K562 (cell line): ENCODE data around the gene NOD1. TPM values are rescaled to one million over a fixed set of nuclear protein-coding genes. Genes with fewer than 3 reads are reported as not detected.

Experiments
- CHCHD3 ChIP-seq: fragments of 250-450 bp; sonication (Bioruptor Pico); IDR thresholded peaks from 2 replicates; pipeline ENCODE4 v2.1.2; 2022; ENCODE audit warnings: mild to moderate bottlenecking
- GABPB1 ChIP-seq: sonication (generic); formaldehyde crosslinking; IDR thresholded peaks from 2 replicates; pipeline ENCODE4 v1.8.0; 2022; ENCODE audit warnings: mild to moderate bottlenecking, missing genetic modification reagents
- GATAD2A ChIP-seq: fragments of 450-650 bp; IDR thresholded peaks from 2 replicates; pipeline ENCODE4 v1.6.1; 2017
- IRF2 ChIP-seq: sonication (generic); formaldehyde crosslinking; IDR thresholded peaks from 2 replicates; pipeline ENCODE4 v1.8.1; 2022; ENCODE audit warnings: mild to moderate bottlenecking, missing genetic modification reagents
- KDM1A ChIP-seq, 2 experiments: fragments of 450-650 bp; IDR thresholded peaks; 2 replicates each; pipeline ENCODE4 v1.6.1; 2016; ENCODE audit warnings: mild to moderate bottlenecking in 2 of 2
- MNT ChIP-seq, 2 experiments: fragments of 450-650 bp; conservative IDR thresholded peaks; 2 replicates each; pipeline ENCODE4 v1.6.1; 2017; ENCODE audit warnings: mild to moderate bottlenecking in 2 of 2, moderate library complexity in 2 of 2
- NFRKB ChIP-seq: fragments of 450-650 bp; IDR thresholded peaks from 2 replicates; pipeline ENCODE4 v1.6.1; 2016; ENCODE audit warnings: low read depth
- PURB ChIP-seq: sonication (generic); formaldehyde crosslinking; IDR thresholded peaks from 2 replicates; pipeline ENCODE4 v1.9.0; 2021; ENCODE audit warnings: low read depth, mild to moderate bottlenecking, missing genetic modification reagents
- SFPQ ChIP-seq: fragments of 200-400 bp; formaldehyde crosslinking; IDR thresholded peaks from 2 replicates; pipeline ENCODE4 v1.6.1; 2017; ENCODE audit warnings: mild to moderate bottlenecking, low read depth, low read length, moderate library complexity
- STAT5B ChIP-seq: fragments of 250-450 bp; sonication (Bioruptor Pico); IDR thresholded peaks from 2 replicates; pipeline ENCODE4 v1.8.0; 2021; ENCODE audit warnings: mild to moderate bottlenecking, inconsistent platforms
- TRIM28 ChIP-seq: fragments of 450-650 bp; IDR thresholded peaks from 2 replicates; pipeline ENCODE4 v1.6.1; 2017
- ZBTB9 ChIP-seq: fragments of 450-650 bp; formaldehyde crosslinking; IDR thresholded peaks from 2 replicates; pipeline ENCODE4 v1.4.0; 2020; ENCODE audit warnings: mild to moderate bottlenecking, moderate library complexity
- ZKSCAN8 ChIP-seq: fragments of 200-800 bp; sonication (Bioruptor generic); IDR thresholded peaks from 2 replicates; pipeline ENCODE4 v1.6.1; 2016; ENCODE audit warnings: missing genetic modification characterization, missing compliant biosample characterization
- ZNF174 ChIP-seq: fragments of 250-450 bp; sonication (Bioruptor Pico); IDR thresholded peaks from 2 replicates; pipeline ENCODE4 v1.4.0; 2020; ENCODE audit warnings: mild to moderate bottlenecking
- ZNF197 ChIP-seq: fragments of 200-800 bp; sonication (Bioruptor generic); IDR thresholded peaks from 2 replicates; pipeline ENCODE4 v1.6.1; 2016; ENCODE audit warnings: low read depth, missing genetic modification characterization, missing compliant biosample characterization
- ZNF311 ChIP-seq: fragments of 250-450 bp; sonication (Bioruptor Pico); IDR thresholded peaks from 2 replicates; pipeline ENCODE4 v1.4.0; 2020; ENCODE audit warnings: mild to moderate bottlenecking, moderate library complexity
- ZNF717 ChIP-seq: fragments of 250-450 bp; sonication (Bioruptor Pico); IDR thresholded peaks from 2 replicates; pipeline ENCODE4 v1.5.0; 2021
- ZZZ3 ChIP-seq: fragments of 450-650 bp; IDR thresholded peaks from 2 replicates; pipeline ENCODE4 v1.6.1; 2016; ENCODE audit warnings: antibody characterized with exemption, mild to moderate bottlenecking, moderate library complexity
- polyA plus RNA-seq, 8 experiments: library from polyadenylated mRNA; depleted of rRNA in 4 of 8; stranded (reverse) in 5 of 8; unstranded in 3 of 8; fragments of >200 nt; fragmentation: Nextera tagmentation in 2 of 8; fragmentation: Illumina TruSeq in 1 of 8; extraction: Ambion mirVana in 2 of 8; extraction: Trizol in 1 of 8; gene quantifications; 2 replicates each; pipeline versions ENCODE4 v1.2.1 to v1.2.3, GENCODE V29; 2011 to 2014; ENCODE audit warnings: inconsistent platforms in 1 of 8, missing spikeins in 1 of 8
- total RNA-seq, 7 experiments: library from RNA; depleted of rRNA in 6 of 7; stranded (reverse); fragments of >200 nt in 6 of 7; fragmentation: Illumina TruSeq in 2 of 7; extraction: Trizol in 2 of 7; gene quantifications; 2 replicates each; pipeline versions ENCODE4 v1.2.1 to v1.2.3, GENCODE V29; 2011 to 2021; ENCODE audit warnings: low replicate concordance in 1 of 7
- TF ChIP-seq, protein P1 (sequence below): fragments of 250-450 bp; sonication (Bioruptor Pico); IDR thresholded peaks from 2 replicates; pipeline ENCODE4 v1.9.0; 2021; ENCODE audit warnings: mild to moderate bottlenecking, inconsistent platforms
- TF ChIP-seq, protein P2 (sequence below): fragments of 250-450 bp; sonication (Bioruptor Pico); IDR thresholded peaks from 2 replicates; pipeline ENCODE4 v1.4.0; 2020; ENCODE audit warnings: borderline replicate concordance

The NOD1 gene
- total and polyA plus RNA-seq, 9 of the 15 experiments (the other 6 are each of a cell fraction or from before 2014, with no cell fraction given): 0.34 to 7.1 (median 4.7) TPM

DNA sequence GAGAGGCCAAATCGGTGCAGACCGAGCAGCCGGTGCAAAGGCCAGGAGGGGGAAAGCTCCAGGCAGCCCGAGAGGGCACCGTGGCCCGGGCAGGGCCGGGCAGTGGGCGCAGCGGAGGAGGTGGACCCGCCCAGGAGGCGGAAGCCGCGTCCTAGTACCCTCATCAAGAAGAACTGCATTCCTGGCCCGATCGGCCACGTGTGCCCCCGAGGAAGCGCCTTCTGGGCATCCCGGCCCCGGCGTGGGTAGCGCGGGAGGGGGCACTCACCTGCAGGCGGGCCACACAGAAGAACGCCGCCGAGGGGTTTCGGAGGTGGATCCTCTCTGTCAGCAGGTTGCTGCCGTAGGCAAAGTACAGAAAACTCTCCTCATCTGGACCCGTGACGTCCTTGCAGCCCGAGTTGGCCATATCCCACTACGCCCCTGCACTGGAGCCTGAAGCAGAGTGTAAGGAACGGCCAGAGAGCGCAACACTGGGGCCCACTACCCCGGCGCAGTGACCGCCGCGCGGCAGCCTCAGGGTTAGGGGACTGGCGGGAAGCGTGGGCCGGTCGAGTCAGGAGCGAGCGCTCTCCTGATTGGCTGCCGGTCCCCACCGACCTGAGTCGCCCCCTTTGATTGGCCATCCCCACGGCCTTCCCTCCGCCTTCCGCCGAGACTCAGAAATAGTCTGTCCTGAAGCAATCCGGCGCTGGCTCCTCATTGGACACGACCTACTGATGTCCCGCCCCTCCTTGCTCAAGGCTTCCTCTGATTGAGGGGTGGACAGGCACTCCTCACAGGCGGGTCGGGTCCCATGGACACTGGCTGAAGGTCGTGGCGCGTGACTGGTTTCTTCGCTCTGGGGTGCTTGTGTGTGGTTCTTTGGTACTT, 26.0 kb upstream of the NOD1 start, which contains the start of gene GGCT (continued):
- TF ChIP-seq GATAD2A (no peak), MNT (conservative IDR thresholded peaks at IDR 0.05) (peak; percentile 67 to 90), ZNF717 (CRISPR knock-in tag) (no peak), GABPB1 (CRISPR knock-in tag) (peak; percentile 86), ZNF311 (CRISPR knock-in tag) (no peak), SFPQ (no peak), PURB (CRISPR knock-in tag) (no peak), ZBTB9 (no peak), ZNF197 (CRISPR knock-in tag) (no peak), IRF2 (no peak), CHCHD3 (CRISPR knock-in tag) (no peak), ZKSCAN8 (CRISPR knock-in tag) (peak; percentile 55; the same call in 1 of the 2 replicates), STAT5B (CRISPR knock-in tag) (no peak), TRIM28 (no peak), KDM1A (IDR thresholded peaks at IDR 0.05) (no peak), ZZZ3 (peak; percentile 29; the same call in 1 of the 2 replicates), ZNF174 (CRISPR knock-in tag) (no peak), NFRKB (peak; percentile 67; the same call in 1 of the 2 replicates)
- TF ChIP-seq, protein P1, sequence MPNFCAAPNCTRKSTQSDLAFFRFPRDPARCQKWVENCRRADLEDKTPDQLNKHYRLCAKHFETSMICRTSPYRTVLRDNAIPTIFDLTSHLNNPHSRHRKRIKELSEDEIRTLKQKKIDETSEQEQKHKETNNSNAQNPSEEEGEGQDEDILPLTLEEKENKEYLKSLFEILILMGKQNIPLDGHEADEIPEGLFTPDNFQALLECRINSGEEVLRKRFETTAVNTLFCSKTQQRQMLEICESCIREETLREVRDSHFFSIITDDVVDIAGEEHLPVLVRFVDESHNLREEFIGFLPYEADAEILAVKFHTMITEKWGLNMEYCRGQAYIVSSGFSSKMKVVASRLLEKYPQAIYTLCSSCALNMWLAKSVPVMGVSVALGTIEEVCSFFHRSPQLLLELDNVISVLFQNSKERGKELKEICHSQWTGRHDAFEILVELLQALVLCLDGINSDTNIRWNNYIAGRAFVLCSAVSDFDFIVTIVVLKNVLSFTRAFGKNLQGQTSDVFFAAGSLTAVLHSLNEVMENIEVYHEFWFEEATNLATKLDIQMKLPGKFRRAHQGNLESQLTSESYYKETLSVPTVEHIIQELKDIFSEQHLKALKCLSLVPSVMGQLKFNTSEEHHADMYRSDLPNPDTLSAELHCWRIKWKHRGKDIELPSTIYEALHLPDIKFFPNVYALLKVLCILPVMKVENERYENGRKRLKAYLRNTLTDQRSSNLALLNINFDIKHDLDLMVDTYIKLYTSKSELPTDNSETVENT (CRISPR knock-in tag): no peak
- TF ChIP-seq, protein P2, sequence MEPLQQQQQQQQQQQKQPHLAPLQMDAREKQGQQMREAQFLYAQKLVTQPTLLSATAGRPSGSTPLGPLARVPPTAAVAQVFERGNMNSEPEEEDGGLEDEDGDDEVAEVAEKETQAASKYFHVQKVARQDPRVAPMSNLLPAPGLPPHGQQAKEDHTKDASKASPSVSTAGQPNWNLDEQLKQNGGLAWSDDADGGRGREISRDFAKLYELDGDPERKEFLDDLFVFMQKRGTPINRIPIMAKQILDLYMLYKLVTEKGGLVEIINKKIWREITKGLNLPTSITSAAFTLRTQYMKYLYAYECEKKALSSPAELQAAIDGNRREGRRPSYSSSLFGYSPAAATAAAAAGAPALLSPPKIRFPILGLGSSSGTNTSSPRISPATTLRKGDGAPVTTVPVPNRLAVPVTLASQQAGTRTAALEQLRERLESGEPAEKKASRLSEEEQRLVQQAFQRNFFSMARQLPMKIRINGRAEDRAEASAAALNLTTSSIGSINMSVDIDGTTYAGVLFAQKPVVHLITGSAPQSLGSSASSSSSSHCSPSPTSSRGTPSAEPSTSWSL (CRISPR knock-in tag): no peak
